HCT116 (cell line): ENCODE measurements around the gene SPA17.

ENCODE experiments used
- CTCF ChIP-seq, 3 experiments: fragments of 200-600 bp in 1 of 3; sonication (generic) in 1 of 3; IDR thresholded peaks in 2 of 3; conservative IDR thresholded peaks in 1 of 3; 2 replicates each; pipeline ENCODE4 v1.5.1; 2012 to 2017; ENCODE audit warnings: low read depth in 2 of 3, low read length in 2 of 3, antibody characterized with exemption in 1 of 3, borderline replicate concordance in 1 of 3, control low read depth in 1 of 3, mild to moderate bottlenecking in 1 of 3, mixed read lengths in 1 of 3, mixed run types in 1 of 3, moderate library complexity in 1 of 3; ENCODE audit not compliant: insufficient read depth in 1 of 3
- POLR2AphosphoS5 ChIP-seq: IDR thresholded peaks from 2 replicates; pipeline ENCODE4 v1.6.1; 2011; ENCODE audit warnings: mild to moderate bottlenecking, low read depth, low read length, moderate library complexity
- TCF7L2 ChIP-seq: IDR thresholded peaks from 2 replicates; pipeline ENCODE4 v1.7.0; 2011; ENCODE audit warnings: borderline replicate concordance, inconsistent platforms; ENCODE audit not compliant: insufficient read depth, insufficient read length; ENCODE audit errors: extremely low read depth

- TF ChIP-seq TCF7L2 (no peak), CTCF (IDR thresholded peaks at IDR 0.05 in 2 of 3, conservative IDR thresholded peaks at IDR 0.05 in 1 of 3; ENCODE audit: borderline replicate concordance in 1 of 3, insufficient read depth in 1 of 3, low read depth in 2 of 3, low read length in 2 of 3) (no peak), POLR2AphosphoS5 (no peak)
These were observed 63.0 kb downstream of the SPA17 start for GRCh38 chr11:124736736-124737135.
